PC-3 (cell line): ENCODE results near the gene ATPAF1. TPM values are rescaled to one million over a fixed set of nuclear protein-coding genes. Genes with fewer than 3 reads are reported as not detected.
"Not testable (repeated sequence)": the region's sequence is repeated elsewhere in the genome, so short reads cannot be mapped to it uniquely, and the experiment has no call there.

Experiments used
- ATAC-seq: fragments of 200-7000 bp; cut with Tn5 transposase; 2 replicates; pipeline ENCODE4 v1.9.1; 2020; ENCODE audit warnings: mild to moderate bottlenecking, moderate library complexity
- BruUV-seq: library from RNA; stranded (reverse); fragments of 400-500 nt; replicated peaks from 2 replicates; lab custom pipeline; 2021; lab: Mats Ljungman, UMichigan
- CTCF ChIA-PET: fragments of 300-600 bp; sonication (Branson Sonifier 250); formaldehyde crosslinking; loops from one replicate; lab custom pipeline; 2022; ENCODE audit warnings: antibody characterized with exemption; lab: Charles Lee
- POLR2A ChIA-PET: fragments of 300-600 bp; sonication (Branson Sonifier 250); formaldehyde crosslinking; loops from one replicate; lab custom pipeline; 2022; ENCODE audit warnings: antibody characterized with exemption; ENCODE audit not compliant: unreplicated experiment; lab: Charles Lee
- DNase-seq: peaks from one replicate; pipeline ENCODE4 v3.0.0-alpha.2; 2015
- H2AFZ ChIP-seq: fragments of 300-600 bp; sonication (generic); 2 replicates; pipeline ENCODE4 v1.6.0; 2016; ENCODE audit warnings: antibody characterized with exemption, low read length
- H3F3A ChIP-seq: fragments of 300-600 bp; sonication (generic); one replicate; pipeline ENCODE4 v1.6.0; 2017; ENCODE audit warnings: antibody characterized with exemption, low read length, control low read depth, mild to moderate bottlenecking; ENCODE audit not compliant: unreplicated experiment
- H3K27ac ChIP-seq: fragments of 300-600 bp; sonication (generic); 2 replicates; pipeline ENCODE4 v1.5.1; 2016; ENCODE audit warnings: mild to moderate bottlenecking, low read length
- H3K27me3 ChIP-seq: fragments of 300-600 bp; sonication (generic); 2 replicates; pipeline ENCODE4 v1.6.1; 2016; ENCODE audit warnings: low read length, mixed read lengths
- H3K36me3 ChIP-seq: fragments of 300-600 bp; sonication (generic); 2 replicates; pipeline ENCODE4 v1.6.1; 2016; ENCODE audit warnings: low read depth, mixed run types, low read length, mixed read lengths
- H3K4me1 ChIP-seq: fragments of 300-600 bp; sonication (generic); 2 replicates; pipeline ENCODE4 v1.5.1; 2016; ENCODE audit warnings: low read length; ENCODE audit not compliant: insufficient read depth
- H3K4me2 ChIP-seq: fragments of 300-600 bp; sonication (generic); 2 replicates; pipeline ENCODE4 v1.6.0; 2016; ENCODE audit warnings: low read length
- H3K4me3 ChIP-seq: fragments of 300-600 bp; sonication (generic); 2 replicates; pipeline ENCODE4 v1.5.1; 2016; ENCODE audit warnings: mild to moderate bottlenecking, low read length, mixed read lengths
- H3K79me2 ChIP-seq: fragments of 300-600 bp; sonication (generic); 2 replicates; pipeline ENCODE4 v1.6.1; 2017; ENCODE audit warnings: low read length, mixed read lengths
- H3K9ac ChIP-seq: fragments of 300-600 bp; sonication (generic); 2 replicates; pipeline ENCODE4 v1.6.0; 2016; ENCODE audit warnings: mild to moderate bottlenecking, low read length
- H3K9me2 ChIP-seq: fragments of 300-600 bp; sonication (generic); replicated peaks from 2 replicates; pipeline ENCODE4 v1.6.1; 2016; ENCODE audit warnings: mixed run types, low read length, mixed read lengths
- H3K9me3 ChIP-seq: fragments of 300-600 bp; sonication (generic); 2 replicates; pipeline ENCODE4 v1.6.1; 2016; ENCODE audit warnings: low read length, mixed read lengths
- H4K20me1 ChIP-seq: fragments of 300-600 bp; sonication (generic); 2 replicates; pipeline ENCODE4 v1.6.1; 2016; ENCODE audit warnings: low read length, mixed read lengths
- EZH2 ChIP-seq: fragments of 300-600 bp; sonication (generic); IDR thresholded peaks from one replicate; pipeline ENCODE4 v1.6.1; 2017; ENCODE audit warnings: antibody characterized with exemption, mild to moderate bottlenecking, low read length; ENCODE audit not compliant: unreplicated experiment
- EZH2phosphoT487 ChIP-seq: fragments of 300-600 bp; sonication (generic); IDR thresholded peaks from 2 replicates; pipeline ENCODE4 v1.6.1; 2018; ENCODE audit warnings: mild to moderate bottlenecking, antibody characterized with exemption, low read length, borderline replicate concordance
- intact Hi-C: fragments of 100-400 bp; cut with micrococcal nuclease; formaldehyde crosslinking; loops from 2 replicates; pipeline ENCODE4 v1.9.0; 2023
- total RNA-seq: library from RNA; depleted of rRNA; stranded (reverse); fragments of >200 nt; gene quantifications from 2 replicates; pipeline ENCODE4 v1.2.3, GENCODE V29; 2014
- TF ChIP-seq, protein P1 (sequence below): fragments of 300-600 bp; sonication (generic); conservative IDR thresholded peaks from 2 replicates; pipeline ENCODE4 v1.5.1; 2017; ENCODE audit warnings: antibody characterized with exemption, low read depth, mild to moderate bottlenecking, low read length

The ATPAF1 gene
- total RNA-seq, 1 experiment from 2014 or later = 68.3 TPM

- Histone ChIP-seq H3F3A (no peaks in the 10 kb centered on the region), H3K36me3 (peaks cover 47% of the 10 kb centered on the region), H3K4me3 (no peak overlapping the region), H4K20me1 (no peaks in the 10 kb centered on the region), H3K4me2 (no peak overlapping the region), H3K27me3 (no peaks in the 10 kb centered on the region), H3K9me2 (no peaks in the 10 kb centered on the region), H3K9me3 (no peaks in the 10 kb centered on the region), H3K27ac (no peak overlapping the region), H3K4me1 (peaks cover 3% of the 10 kb centered on the region; the same call in 1 of the 2 replicates), H2AFZ (no peak overlapping the region), H3K9ac (no peak overlapping the region), H3K79me2 (peaks cover 3% of the 10 kb centered on the region; the same call in 1 of the 2 replicates)
- TF ChIP-seq EZH2phosphoT487 = no peak
- no peak for TF ChIP-seq EZH2
- ChIA-PET POLR2A (no interaction called here), CTCF (no interaction called here)
- BruUV-seq = no TSS peak
- intact Hi-C loops = no loop called here
- no peak for DNase-seq
- no peak for ATAC-seq
These were observed 35.9 kb upstream of the ATPAF1 start for GRCh38 chr1:46703927-46704641.

DNA sequence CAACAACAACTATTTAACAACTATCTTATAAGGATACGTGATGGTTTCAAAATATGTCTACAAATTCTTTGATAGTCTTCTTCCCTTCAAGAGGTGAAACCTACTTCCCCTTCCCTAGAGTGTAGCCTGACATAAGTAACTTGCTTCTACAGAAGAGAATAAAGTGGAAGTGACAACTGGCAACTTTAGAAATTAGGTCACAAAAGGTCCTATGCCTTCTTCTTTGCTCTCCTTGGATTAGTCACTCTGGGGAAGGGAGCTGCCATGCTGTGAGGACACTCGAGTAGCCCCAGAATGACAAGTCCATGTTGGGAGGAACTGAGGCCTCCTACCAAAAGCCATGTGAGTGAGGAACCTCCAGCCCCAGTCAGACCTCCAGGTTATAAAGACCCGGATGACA, 31.5 kb upstream of the ATPAF1 start:
- CTCF ChIA-PET = no interaction called here
- Histone ChIP-seq H3K27me3 (no peaks in the 10 kb centered on the region), H3K4me1 (no peaks in the 10 kb centered on the region), H3K4me3 (no peak overlapping the region), H3K9me3 (no peaks in the 10 kb centered on the region), H3K9ac (no peak overlapping the region), H3K36me3 (peaks cover 35% of the 10 kb centered on the region), H3K4me2 (no peak overlapping the region), H3K79me2 (peaks cover 9% of the 10 kb centered on the region; the same call in 1 of the 2 replicates), H2AFZ (no peak overlapping the region), H3F3A (no peaks in the 10 kb centered on the region), H3K9me2 (no peaks in the 10 kb centered on the region), H3K27ac (no peak overlapping the region), H4K20me1 (no peaks in the 10 kb centered on the region; the same call in 1 of the 2 replicates)
- ATAC-seq (no peak), DNase-seq (no peak)
- intact Hi-C loops = no loop called here
- TF ChIP-seq, protein P1, sequence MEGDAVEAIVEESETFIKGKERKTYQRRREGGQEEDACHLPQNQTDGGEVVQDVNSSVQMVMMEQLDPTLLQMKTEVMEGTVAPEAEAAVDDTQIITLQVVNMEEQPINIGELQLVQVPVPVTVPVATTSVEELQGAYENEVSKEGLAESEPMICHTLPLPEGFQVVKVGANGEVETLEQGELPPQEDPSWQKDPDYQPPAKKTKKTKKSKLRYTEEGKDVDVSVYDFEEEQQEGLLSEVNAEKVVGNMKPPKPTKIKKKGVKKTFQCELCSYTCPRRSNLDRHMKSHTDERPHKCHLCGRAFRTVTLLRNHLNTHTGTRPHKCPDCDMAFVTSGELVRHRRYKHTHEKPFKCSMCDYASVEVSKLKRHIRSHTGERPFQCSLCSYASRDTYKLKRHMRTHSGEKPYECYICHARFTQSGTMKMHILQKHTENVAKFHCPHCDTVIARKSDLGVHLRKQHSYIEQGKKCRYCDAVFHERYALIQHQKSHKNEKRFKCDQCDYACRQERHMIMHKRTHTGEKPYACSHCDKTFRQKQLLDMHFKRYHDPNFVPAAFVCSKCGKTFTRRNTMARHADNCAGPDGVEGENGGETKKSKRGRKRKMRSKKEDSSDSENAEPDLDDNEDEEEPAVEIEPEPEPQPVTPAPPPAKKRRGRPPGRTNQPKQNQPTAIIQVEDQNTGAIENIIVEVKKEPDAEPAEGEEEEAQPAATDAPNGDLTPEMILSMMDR = no peak
- no peak for TF ChIP-seq EZH2
- no peak for TF ChIP-seq EZH2phosphoT487
- no TSS peak for BruUV-seq
- POLR2A ChIA-PET = no interaction called here

- Histone ChIP-seq H3K9me3 (no peaks in the 10 kb centered on the region), H3K9me2 (no peaks in the 10 kb centered on the region), H2AFZ (no peak overlapping the region), H3K9ac (no peak overlapping the region), H3K79me2 (peaks cover 6% of the 10 kb centered on the region; the same call in 1 of the 2 replicates), H3K4me3 (no peak overlapping the region), H3K36me3 (peaks cover 29% of the 10 kb centered on the region), H3K27me3 (no peaks in the 10 kb centered on the region), H3F3A (no peaks in the 10 kb centered on the region), H4K20me1 (no peaks in the 10 kb centered on the region; the same call in 1 of the 2 replicates), H3K27ac (no peak overlapping the region), H3K4me2 (peak overlapping the region; percentile 18; the same call in 1 of the 2 replicates), H3K4me1 (no peaks in the 10 kb centered on the region)
- peak; percentile 51 for ATAC-seq
- POLR2A ChIA-PET = no interaction called here
- intact Hi-C loops = no loop called here
- no TSS peak for BruUV-seq
- DNase-seq = peak; percentile 11
- CTCF ChIA-PET = no interaction called here
- no peak for TF ChIP-seq EZH2
- TF ChIP-seq, protein P1 = no peak
These were observed 28.9 kb upstream of the ATPAF1 start for GRCh38 chr1:46697053-46697452.

DNA sequence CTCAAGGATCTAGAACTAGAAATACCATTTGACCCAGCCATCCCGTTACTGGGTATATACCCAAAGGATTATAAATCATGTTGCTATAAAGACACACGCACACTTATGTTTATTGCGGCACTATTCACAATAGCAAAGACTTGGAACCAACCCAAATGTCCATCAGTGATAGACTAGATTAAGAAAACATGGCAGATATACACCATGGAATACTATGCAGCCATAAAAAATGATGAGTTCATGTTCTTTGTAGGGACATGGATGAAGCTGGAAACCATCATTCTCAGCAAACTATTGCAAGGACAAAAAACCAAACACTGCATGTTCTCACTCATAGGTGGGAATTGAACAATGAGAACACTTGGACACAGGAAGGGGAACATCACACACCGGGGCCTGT, 26.5 kb upstream of the ATPAF1 start:
- POLR2A ChIA-PET, H3K79me2 ChIP-seq, intact Hi-C loops, H3K9me3 ChIP-seq, DNase-seq, H3K9me2 ChIP-seq, CTCF ChIA-PET, H3F3A ChIP-seq, BruUV-seq, H2AFZ ChIP-seq, ATAC-seq, H4K20me1 ChIP-seq, H3K27me3 ChIP-seq, H3K27ac ChIP-seq, H3K4me3 ChIP-seq, H3K9ac ChIP-seq, H3K4me2 ChIP-seq, H3K4me1 ChIP-seq: not testable (repeated sequence)
- H3K36me3 ChIP-seq = peaks cover 46% of the 10 kb centered on the region
